GM12873 (cell line): ENCODE results near the gene BCAS3.

Experiments
- CTCF ChIP-seq: IDR thresholded peaks from 2 replicates; pipeline ENCODE4 v1.5.1; 2012; ENCODE audit warnings: low read depth, mild to moderate bottlenecking, moderate library complexity, low read length, control low read depth; ENCODE audit not compliant: insufficient read depth; ENCODE audit errors: missing control alignments

BCAS3 gene

GRCh38 chr17:61149862-61150362 is 472.3 kb downstream of the BCAS3 start:
- no peak for TF ChIP-seq CTCF

DNA sequence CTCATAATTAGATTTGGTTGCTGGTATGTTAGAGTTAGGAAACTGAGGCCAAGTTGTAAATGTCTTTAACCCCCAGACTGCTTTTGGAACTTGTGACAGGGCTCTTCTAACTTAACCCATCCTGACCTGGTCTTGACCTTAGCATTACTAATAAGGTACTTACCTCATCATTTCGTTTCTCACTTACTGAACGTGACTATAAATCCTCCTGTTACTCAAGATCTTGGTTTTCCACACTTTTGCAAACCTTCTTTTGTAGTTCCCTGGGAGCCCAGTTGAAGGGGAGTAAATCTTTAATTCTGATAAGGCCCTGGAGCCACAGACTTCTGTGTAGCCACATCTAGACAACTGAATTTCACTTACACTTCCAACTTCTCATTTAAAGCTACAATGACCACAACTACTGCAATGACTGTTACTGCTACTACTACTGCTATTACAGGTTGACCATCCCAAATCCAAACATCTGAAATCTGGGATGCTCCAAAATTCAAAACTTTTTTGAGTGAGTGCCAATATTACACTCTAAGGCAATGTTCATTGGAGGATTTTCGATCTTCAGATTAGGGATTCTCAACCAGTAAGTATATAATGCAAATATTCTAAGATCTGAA is 473.1 kb downstream of the BCAS3 start:
- TF ChIP-seq CTCF = no peak

DNA sequence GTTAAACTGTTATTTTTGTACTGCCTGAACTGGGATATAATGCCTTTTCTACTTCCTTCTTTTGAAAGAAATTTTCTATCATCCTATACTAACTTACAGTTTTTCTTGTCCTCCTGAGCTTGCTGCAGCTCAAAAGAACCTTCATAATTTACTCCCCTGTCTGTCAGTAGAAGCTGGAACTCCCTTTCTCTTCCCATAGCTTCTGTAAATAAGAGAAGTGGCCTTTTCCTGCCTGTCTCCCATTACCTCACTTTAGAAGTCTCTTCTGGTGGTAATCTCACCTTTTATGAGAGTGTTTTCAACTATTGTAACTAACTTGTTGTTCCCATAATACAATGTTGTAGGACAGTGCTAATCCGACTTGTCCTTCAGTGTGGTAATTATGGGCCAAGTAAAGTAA is 475.2 kb downstream of the BCAS3 start:
- no peak for TF ChIP-seq CTCF

DNA sequence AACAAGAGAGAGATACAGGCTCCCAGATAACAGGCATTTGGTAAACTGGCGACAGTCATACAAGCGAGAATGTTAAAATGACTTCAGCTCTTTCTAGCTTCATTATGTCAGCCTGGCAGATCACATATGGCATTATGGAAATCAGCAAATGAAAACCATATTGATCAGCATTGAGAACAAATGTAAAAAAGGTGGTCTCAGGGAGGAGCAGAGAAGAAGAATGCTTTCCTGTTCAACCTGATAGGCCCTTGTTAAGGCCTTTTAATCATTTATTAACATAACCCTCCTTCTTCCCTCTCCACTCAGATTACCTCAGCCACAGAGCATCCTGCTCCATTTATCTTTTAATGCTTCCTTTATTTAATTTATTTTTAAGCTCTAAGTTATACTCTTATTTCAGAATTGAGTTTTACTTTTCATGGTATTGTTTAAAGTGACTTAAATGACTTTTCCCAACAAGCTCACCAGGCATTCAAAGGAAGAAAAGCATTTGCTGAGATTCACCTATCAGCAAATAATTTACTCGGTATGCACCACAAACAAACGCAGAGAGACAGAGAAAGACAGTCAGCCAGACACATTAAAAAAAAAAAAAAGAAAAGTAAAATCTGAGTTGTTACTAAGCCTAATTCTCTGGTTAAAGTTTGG is 478.1 kb downstream of the BCAS3 start:
- TF ChIP-seq CTCF = no peak

DNA sequence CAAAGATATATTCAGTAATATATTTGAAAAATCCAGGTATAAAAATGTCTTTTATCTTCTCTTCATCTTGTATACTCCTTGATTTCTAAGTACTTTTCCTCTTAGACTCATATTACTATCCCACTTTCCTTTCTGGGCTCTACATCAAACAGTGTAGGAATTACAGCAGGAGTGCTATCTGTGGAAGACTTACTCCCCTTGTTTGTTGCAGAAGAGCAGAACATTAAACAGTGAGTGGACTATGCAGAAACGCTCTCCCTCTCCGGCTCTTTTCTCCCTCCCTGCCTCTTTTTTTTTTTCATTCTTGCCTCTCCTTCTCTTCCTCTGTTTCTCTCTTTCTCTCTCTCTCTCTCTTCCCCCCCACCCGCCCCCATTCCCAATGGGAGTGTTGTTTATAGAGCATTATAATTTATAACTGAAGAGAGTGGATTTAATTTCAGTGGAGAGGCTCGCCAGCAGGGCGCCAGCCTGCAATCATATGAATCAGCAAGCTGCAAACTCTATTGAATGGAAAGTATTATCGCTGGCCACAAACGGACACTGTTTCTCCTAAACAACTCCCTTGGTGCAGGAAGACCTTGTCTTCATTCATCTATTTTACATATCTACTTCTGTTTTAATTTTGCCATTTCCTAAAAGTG is 479.7 kb downstream of the BCAS3 start:
- no peak for TF ChIP-seq CTCF

DNA sequence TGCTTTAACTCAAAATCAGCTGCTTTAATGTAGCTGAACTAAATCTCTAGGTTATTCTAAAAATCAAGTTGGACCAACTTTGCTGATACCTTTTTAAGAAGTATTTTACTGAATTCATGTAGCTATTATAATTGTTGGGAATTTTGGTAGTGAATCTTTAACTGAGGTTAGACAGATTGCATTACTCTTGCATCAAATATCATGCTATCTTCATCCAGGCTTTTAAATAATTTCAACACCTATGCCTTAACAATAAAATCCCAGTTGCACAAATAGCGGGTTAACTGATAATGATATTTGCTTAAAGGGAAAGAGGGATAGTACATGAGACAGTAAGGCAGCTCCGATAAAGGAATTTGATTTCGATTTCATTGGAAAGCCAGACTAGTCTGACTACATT is 480.7 kb downstream of the BCAS3 start:
- TF ChIP-seq CTCF = no peak

- no peak for TF ChIP-seq CTCF
Observed at GRCh38 chr17:61159221-61159814, 481.7 kb downstream of the BCAS3 start.
